Neural progenitor cell (in vitro differentiated cells): ENCODE measurements around the gene IL17C.

Experiments
- EZH2 ChIP-seq: fragments of 200-600 bp; sonication (generic); IDR thresholded peaks from 2 replicates; pipeline ENCODE4 v1.6.1; 2017; ENCODE audit warnings: antibody characterized with exemption, mild to moderate bottlenecking, moderate library complexity
- EZH2phosphoT487 ChIP-seq: fragments of 200-600 bp; sonication (generic); IDR thresholded peaks from 2 replicates; pipeline ENCODE4 v1.6.1; 2017; ENCODE audit warnings: antibody characterized with exemption
- TF ChIP-seq, protein P1 (sequence below): fragments of 200-600 bp; sonication (generic); IDR thresholded peaks from 2 replicates; pipeline ENCODE4 v1.5.1; 2017; ENCODE audit warnings: antibody characterized with exemption, mild to moderate bottlenecking

DNA sequence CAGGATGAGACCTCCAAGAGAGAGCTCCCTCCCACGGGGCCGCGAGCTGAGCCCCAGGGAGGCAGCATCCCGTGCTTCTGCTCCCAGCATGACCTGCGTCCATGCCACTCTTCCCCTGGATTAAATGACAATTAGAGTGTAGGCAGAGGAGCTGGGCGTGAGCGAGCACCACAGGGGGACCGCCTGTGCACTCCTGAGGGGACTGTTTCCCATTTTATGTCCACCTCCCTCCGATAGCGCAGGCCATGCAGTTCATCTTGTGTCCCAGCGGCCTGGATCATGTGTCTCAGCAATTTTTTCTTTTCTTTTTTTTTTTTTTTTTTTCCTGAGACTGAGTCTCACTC lies 5.8 kb upstream of the IL17C start:
- TF ChIP-seq, protein P1, sequence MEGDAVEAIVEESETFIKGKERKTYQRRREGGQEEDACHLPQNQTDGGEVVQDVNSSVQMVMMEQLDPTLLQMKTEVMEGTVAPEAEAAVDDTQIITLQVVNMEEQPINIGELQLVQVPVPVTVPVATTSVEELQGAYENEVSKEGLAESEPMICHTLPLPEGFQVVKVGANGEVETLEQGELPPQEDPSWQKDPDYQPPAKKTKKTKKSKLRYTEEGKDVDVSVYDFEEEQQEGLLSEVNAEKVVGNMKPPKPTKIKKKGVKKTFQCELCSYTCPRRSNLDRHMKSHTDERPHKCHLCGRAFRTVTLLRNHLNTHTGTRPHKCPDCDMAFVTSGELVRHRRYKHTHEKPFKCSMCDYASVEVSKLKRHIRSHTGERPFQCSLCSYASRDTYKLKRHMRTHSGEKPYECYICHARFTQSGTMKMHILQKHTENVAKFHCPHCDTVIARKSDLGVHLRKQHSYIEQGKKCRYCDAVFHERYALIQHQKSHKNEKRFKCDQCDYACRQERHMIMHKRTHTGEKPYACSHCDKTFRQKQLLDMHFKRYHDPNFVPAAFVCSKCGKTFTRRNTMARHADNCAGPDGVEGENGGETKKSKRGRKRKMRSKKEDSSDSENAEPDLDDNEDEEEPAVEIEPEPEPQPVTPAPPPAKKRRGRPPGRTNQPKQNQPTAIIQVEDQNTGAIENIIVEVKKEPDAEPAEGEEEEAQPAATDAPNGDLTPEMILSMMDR, result no peak
- TF ChIP-seq EZH2, result no peak
- no peak for TF ChIP-seq EZH2phosphoT487
